Panc1 (cell line): ENCODE measurements around the gene EMC9. TPM values are rescaled to one million over a fixed set of nuclear protein-coding genes. Genes with fewer than 3 reads are reported as not detected.

Source experiments
- ATAC-seq: fragments of 200-7000 bp; cut with Tn5 transposase; 2 replicates; pipeline ENCODE4 v1.9.1; 2020; ENCODE audit warnings: mild to moderate bottlenecking, moderate library complexity
- BruUV-seq: library from RNA; stranded (reverse); fragments of 400-500 nt; replicated peaks from 2 replicates; lab custom pipeline; 2021; lab: Mats Ljungman, UMichigan
- CTCF ChIA-PET: fragments of 300-600 bp; sonication (Branson Sonifier 250); formaldehyde crosslinking; loops from one replicate; lab custom pipeline; 2022; ENCODE audit warnings: antibody characterized with exemption; lab: Charles Lee
- POLR2A ChIA-PET: fragments of 300-600 bp; sonication (Branson Sonifier 250); formaldehyde crosslinking; loops from one replicate; lab custom pipeline; 2022; ENCODE audit warnings: antibody characterized with exemption; lab: Charles Lee
- DNase-seq: peaks from one replicate; pipeline ENCODE4 v3.0.0-alpha.2; 2010; ENCODE audit warnings: low read depth, low spot score
- H3K27ac ChIP-seq: 2 replicates; pipeline ENCODE4 v1.5.1; 2011; ENCODE audit warnings: mild to moderate bottlenecking, low read length, inconsistent platforms
- H3K27me3 ChIP-seq: fragments of 200-500 bp; sonication (Bioruptor generic); 2 replicates; pipeline ENCODE4 v1.6.0; 2014; ENCODE audit warnings: low read length, inconsistent platforms; ENCODE audit not compliant: control insufficient read depth, insufficient read depth
- H3K36me3 ChIP-seq: fragments of 200-500 bp; sonication (Bioruptor generic); 2 replicates; pipeline ENCODE4 v1.5.1; 2014; ENCODE audit warnings: inconsistent platforms, mild to moderate bottlenecking, low read length, moderate library complexity; ENCODE audit not compliant: control insufficient read depth, insufficient read depth
- H3K4me1 ChIP-seq: 2 replicates; pipeline ENCODE4 v1.5.1; 2011; ENCODE audit warnings: inconsistent platforms, mild to moderate bottlenecking, low read length, moderate library complexity; ENCODE audit not compliant: control insufficient read depth, insufficient read depth
- H3K4me3 ChIP-seq, 2 experiments: 2 replicates each; pipeline ENCODE4 v1.5.1; 2011 to 2012; ENCODE audit warnings: low read depth in 2 of 2, low read length in 2 of 2, mild to moderate bottlenecking in 2 of 2, inconsistent platforms in 1 of 2, moderate library complexity in 1 of 2
- H3K9me3 ChIP-seq: fragments of 200-500 bp; sonication (Bioruptor generic); 2 replicates; pipeline ENCODE4 v1.5.1; 2014; ENCODE audit warnings: low read depth, mild to moderate bottlenecking, inconsistent platforms, low read length, moderate library complexity; ENCODE audit not compliant: control insufficient read depth, insufficient read depth
- POLR2AphosphoS5 ChIP-seq: IDR thresholded peaks from 2 replicates; pipeline ENCODE4 v1.6.1; 2012; ENCODE audit warnings: mild to moderate bottlenecking, low read depth, low read length, moderate library complexity
- SIN3A ChIP-seq: IDR thresholded peaks from 2 replicates; pipeline ENCODE4 v1.6.1; 2012; ENCODE audit warnings: low read depth, mild to moderate bottlenecking, low read length, moderate library complexity, borderline replicate concordance; ENCODE audit not compliant: insufficient read depth
- TCF7L2 ChIP-seq: IDR thresholded peaks from 2 replicates; pipeline ENCODE4 v1.6.1; 2011; ENCODE audit warnings: mild to moderate bottlenecking, low read depth, low read length, inconsistent platforms
- in situ Hi-C: cut with HindIII; loops from 2 replicates; pipeline ENCODE4 v1.10.0; 2016; ENCODE audit warnings: low sequenced_read_pairs, low pct_unique_long_range_greater_than_20kb
- intact Hi-C: fragments of 100-400 bp; cut with micrococcal nuclease; formaldehyde crosslinking; loops from one replicate; pipeline ENCODE4 v1.10.0; 2022; ENCODE audit not compliant: unreplicated experiment
- total RNA-seq: library from RNA; stranded (reverse); gene quantifications from one replicate; pipeline ENCODE4 v1.2.1, GENCODE V29; 2021; ENCODE audit not compliant: unreplicated experiment
- TF ChIP-seq, protein P1 (sequence below): fragments of 450-650 bp; IDR thresholded peaks from 2 replicates; pipeline ENCODE4 v1.5.1; 2017; ENCODE audit warnings: mild to moderate bottlenecking
- TF ChIP-seq, protein P2 (sequence below), 2 experiments: IDR thresholded peaks; 2 replicates each; pipeline ENCODE4 v1.6.1; 2011 to 2012; ENCODE audit warnings: low read depth in 2 of 2, control low read depth in 1 of 2, low read length in 1 of 2, mild to moderate bottlenecking in 1 of 2, moderate library complexity in 1 of 2; ENCODE audit not compliant: insufficient read depth in 1 of 2

The EMC9 gene
- total RNA-seq, 1 experiment from 2014 or later: 42.5 TPM

DNA sequence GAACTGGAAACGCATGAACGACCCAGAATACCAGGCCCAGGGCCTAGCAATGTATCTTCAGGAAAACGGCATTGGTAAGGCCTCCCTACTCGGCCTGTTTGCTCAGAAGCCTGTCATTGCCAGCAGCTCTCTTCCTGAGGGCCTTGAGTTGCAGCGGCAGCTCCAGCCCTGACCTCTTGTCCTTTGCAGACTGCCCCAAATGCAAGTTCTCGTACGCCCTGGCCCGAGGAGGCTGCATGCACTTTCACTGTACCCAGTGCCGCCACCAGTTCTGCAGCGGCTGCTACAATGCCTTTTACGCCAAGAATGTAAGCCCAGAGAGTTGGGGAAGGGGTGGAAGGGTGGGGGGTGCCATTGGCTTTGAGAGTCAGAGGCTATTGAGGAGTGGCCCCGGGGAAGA is 15.9 kb upstream of the EMC9 start:
- DNase-seq (no peak), ATAC-seq (no peak)
- BruUV-seq: no TSS peak
- intact Hi-C loops: no loop called here
- H3K9me3 ChIP-seq: no peaks in the 10 kb centered on the region
- in situ Hi-C loops: no loop called here
- H3K27ac ChIP-seq: no peak overlapping the region
- H3K36me3 ChIP-seq: peaks cover 3% of the 10 kb centered on the region
- CTCF ChIA-PET: no interaction called here
- TF ChIP-seq, protein P1, sequence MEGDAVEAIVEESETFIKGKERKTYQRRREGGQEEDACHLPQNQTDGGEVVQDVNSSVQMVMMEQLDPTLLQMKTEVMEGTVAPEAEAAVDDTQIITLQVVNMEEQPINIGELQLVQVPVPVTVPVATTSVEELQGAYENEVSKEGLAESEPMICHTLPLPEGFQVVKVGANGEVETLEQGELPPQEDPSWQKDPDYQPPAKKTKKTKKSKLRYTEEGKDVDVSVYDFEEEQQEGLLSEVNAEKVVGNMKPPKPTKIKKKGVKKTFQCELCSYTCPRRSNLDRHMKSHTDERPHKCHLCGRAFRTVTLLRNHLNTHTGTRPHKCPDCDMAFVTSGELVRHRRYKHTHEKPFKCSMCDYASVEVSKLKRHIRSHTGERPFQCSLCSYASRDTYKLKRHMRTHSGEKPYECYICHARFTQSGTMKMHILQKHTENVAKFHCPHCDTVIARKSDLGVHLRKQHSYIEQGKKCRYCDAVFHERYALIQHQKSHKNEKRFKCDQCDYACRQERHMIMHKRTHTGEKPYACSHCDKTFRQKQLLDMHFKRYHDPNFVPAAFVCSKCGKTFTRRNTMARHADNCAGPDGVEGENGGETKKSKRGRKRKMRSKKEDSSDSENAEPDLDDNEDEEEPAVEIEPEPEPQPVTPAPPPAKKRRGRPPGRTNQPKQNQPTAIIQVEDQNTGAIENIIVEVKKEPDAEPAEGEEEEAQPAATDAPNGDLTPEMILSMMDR: no peak
- TF ChIP-seq, protein P2, sequence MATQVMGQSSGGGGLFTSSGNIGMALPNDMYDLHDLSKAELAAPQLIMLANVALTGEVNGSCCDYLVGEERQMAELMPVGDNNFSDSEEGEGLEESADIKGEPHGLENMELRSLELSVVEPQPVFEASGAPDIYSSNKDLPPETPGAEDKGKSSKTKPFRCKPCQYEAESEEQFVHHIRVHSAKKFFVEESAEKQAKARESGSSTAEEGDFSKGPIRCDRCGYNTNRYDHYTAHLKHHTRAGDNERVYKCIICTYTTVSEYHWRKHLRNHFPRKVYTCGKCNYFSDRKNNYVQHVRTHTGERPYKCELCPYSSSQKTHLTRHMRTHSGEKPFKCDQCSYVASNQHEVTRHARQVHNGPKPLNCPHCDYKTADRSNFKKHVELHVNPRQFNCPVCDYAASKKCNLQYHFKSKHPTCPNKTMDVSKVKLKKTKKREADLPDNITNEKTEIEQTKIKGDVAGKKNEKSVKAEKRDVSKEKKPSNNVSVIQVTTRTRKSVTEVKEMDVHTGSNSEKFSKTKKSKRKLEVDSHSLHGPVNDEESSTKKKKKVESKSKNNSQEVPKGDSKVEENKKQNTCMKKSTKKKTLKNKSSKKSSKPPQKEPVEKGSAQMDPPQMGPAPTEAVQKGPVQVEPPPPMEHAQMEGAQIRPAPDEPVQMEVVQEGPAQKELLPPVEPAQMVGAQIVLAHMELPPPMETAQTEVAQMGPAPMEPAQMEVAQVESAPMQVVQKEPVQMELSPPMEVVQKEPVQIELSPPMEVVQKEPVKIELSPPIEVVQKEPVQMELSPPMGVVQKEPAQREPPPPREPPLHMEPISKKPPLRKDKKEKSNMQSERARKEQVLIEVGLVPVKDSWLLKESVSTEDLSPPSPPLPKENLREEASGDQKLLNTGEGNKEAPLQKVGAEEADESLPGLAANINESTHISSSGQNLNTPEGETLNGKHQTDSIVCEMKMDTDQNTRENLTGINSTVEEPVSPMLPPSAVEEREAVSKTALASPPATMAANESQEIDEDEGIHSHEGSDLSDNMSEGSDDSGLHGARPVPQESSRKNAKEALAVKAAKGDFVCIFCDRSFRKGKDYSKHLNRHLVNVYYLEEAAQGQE (IDR thresholded peaks at IDR 0.05; ENCODE audit: insufficient read depth in 1 of 2, low read depth in 2 of 2, low read length in 1 of 2): no peak
- TF ChIP-seq TCF7L2: no peak
- TF ChIP-seq POLR2AphosphoS5: no peak
- TF ChIP-seq SIN3A: no peak
- POLR2A ChIA-PET: no interaction called here
- H3K4me1 ChIP-seq: peaks cover 4% of the 10 kb centered on the region
- H3K27me3 ChIP-seq: no peaks in the 10 kb centered on the region
- no peak overlapping the region for H3K4me3 ChIP-seq

DNA sequence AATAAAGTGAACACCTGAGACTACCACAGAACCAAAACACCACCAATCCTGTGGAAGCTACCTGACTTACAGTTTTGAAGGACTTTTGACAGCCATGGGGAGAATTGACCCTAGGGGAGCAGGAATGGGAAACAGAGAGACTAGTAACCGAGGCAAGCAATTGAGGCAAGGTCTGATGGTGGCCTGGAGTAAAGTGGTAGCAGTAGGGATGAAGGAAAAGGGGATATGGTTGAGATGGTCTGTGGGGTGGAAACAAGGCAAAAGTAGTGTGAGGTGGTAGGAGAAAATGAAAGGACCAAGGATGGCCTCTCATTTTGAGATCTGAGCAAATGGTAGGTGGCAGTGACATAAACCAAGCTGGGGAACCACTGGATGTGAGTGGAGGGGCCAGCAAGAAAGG is 15.4 kb upstream of the EMC9 start:
- intact Hi-C loops: no loop called here
- CTCF ChIA-PET: no interaction called here

More for the DNA sequence above, 15.4 kb upstream of the EMC9 start:
- peaks cover 3% of the 10 kb centered on the region for H3K36me3 ChIP-seq
- DNase-seq (no peak), ATAC-seq (no peak)
- in situ Hi-C loops: no loop called here
- no peak for TF ChIP-seq SIN3A
- TF ChIP-seq, protein P2 (IDR thresholded peaks at IDR 0.05; ENCODE audit: insufficient read depth in 1 of 2, low read depth in 2 of 2, low read length in 1 of 2): no peak
- no peak for TF ChIP-seq TCF7L2
- TF ChIP-seq, protein P1: no peak
- TF ChIP-seq POLR2AphosphoS5: no peak
- no peak overlapping the region for H3K27ac ChIP-seq
- no peaks in the 10 kb centered on the region for H3K27me3 ChIP-seq
- POLR2A ChIA-PET: no interaction called here
- peaks cover 4% of the 10 kb centered on the region for H3K4me1 ChIP-seq
- no peaks in the 10 kb centered on the region for H3K9me3 ChIP-seq
- no TSS peak for BruUV-seq
- no peak overlapping the region for H3K4me3 ChIP-seq
